NCI-H1048 (cell line): ENCODE results near the gene KRT7.
"Not testable (repeated sequence)": the region's sequence is repeated elsewhere in the genome, so short reads cannot be mapped to it uniquely, and the experiment has no call there.

Experiments used
- DNase-seq: peaks from one replicate; lab custom pipeline; 2025; lab: John Stamatoyannopoulos, UW

The KRT7 gene

DNA sequence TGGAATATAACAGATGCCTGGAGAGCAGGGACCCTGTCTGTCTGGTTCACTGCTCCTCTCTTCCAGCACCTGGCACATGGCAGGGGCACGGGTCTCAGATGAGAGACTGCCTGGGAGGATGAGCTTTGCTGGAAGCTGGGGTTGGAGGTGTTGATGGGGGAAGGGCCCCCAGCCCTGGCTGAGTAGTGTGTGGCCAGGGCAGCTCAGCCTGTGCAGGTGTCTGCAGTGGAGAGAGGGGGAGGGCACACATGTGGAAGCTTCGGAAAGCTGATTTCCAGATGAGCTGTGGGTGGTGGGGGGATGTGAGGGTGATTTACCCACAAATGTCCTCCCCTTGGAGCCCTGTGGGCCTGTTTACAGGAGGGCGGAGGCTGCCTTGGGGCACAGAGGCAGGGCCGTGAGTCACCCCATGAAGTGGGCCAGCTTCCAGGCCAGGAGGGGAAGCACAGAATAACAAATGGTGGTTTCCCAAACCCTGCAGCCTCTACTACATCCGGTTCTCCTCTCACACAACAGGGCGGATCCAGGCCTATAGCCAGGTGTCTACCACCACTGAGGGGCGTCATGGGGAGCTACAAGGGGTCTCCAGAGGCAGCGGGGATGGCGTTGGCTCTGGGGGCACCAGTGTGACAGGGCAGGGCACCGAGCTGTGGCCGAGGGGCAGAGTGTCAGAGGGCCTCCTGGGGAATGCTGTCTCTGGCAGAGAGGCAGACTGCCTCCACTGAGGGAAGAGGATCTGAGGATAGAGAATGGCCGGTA lies 11.0 kb downstream of the KRT7 start:
- DNase-seq: no peak

DNA sequence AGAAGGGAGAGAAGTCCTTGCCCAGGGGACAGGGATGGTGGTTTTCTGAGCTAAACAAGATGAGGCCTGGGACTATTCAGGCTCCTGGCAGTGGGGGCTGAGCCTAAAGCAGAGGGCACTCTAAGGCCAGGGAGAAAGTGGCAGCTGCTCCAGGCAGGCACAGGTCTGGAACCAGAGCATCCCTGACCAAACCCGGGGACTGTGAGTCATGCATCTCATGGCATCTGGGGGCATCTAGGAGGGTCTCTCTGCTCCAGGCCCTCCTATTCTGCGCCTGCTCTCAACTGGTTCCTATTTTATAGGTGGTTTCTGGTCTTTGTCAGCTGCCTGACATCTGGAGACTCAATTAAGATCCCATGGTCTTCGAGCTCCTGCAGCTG lies 11.6 kb downstream of the KRT7 start:
- no peak for DNase-seq

DNA sequence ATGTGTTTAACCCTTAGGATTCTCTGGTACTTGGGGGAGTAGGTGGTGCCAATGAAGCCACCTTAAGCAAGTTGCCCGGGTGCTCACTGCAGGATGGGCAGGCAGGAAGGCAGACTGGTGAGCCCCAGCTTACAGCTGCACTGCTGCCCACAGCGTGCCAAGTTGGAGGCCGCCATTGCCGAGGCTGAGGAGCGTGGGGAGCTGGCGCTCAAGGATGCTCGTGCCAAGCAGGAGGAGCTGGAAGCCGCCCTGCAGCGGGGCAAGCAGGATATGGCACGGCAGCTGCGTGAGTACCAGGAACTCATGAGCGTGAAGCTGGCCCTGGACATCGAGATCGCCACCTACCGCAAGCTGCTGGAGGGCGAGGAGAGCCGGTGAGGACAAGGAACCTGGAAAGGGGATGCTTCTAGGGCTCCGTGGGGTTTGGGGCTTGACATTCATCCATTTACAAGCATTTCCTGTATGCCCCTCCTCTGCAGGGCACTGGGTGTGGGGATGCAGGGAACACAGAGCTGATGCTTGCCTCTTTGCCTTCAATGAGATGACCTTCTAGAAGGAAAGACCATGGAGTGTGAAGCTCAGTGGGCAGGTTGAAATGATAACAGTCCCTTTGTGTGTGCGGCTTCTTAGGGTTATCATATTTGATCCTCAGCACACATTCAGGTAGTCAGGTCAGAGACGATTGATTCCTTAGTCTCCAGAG lies 12.4 kb downstream of the KRT7 start:
- DNase-seq: no peak

DNA sequence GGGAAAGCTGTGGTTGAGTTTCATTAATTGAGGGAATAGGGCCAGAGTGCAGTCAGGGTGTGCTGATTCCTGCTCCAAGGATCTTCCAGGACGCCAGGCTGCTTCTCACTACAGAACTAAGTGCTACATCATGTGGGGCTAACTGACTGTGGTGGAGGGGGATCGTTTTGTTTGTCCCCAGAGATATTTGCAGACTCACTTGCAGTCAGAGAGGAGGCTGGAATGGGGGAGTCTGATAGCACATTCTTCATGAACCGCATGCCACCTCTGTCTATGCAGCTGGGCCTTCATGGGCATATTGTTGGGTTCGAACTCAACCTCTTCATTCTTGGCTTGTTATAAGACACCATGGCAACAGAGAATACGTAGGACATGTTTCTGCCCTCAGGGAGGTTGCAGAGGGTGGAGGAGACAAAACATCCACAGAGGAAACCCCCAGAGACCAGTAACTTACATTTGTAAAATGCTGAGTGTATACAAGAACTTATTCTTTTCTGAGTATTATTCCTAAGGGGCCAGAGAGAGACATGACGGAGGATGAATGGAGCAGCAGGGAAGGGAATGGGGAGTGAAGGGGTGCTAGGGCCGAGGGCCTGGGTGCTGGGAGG lies 13.0 kb downstream of the KRT7 start:
- DNase-seq: no peak

DNA sequence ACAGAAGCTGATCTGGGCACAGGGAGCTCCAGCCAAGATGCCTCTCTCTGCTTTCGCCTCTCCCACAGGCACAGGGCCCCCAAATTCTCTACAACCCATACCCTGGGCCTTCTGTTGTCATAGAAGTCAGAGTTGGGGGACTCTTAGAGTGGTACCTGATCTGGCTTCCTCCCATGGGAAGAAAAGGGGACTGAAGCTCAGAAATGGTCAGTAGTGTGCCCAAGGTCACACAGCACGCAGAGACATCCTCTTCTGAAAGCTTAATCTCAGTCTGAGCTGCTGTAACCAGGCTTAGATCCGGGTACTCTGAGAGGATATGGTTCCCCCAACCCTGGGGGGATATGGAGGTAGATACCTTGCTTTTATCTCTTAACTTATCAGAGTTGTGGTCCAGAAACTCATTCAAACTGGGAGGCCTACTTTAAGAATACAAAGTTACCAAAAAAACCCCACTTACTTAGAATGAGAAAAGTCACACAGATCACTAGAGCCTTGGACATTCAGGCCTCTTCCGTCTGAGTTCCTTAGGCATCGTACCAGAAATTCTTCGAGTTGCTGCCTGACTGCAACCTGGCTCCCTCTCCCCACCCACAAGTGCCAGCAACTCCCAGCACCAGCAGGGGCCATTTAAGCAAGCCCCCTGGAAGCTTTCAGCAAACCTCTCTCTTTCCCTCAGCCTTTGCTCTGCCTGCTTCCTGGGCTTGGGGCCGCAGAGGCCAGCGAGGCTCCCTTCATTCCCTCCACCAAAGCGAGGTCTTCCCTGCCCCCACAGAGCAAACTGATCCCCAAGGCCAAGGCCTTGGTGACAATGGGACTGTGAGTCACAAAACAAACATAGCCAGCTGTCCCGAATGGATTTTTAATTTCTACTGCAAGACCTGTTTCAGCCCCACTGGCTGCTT lies 13.9 kb downstream of the KRT7 start:
- DNase-seq: no peak

DNA sequence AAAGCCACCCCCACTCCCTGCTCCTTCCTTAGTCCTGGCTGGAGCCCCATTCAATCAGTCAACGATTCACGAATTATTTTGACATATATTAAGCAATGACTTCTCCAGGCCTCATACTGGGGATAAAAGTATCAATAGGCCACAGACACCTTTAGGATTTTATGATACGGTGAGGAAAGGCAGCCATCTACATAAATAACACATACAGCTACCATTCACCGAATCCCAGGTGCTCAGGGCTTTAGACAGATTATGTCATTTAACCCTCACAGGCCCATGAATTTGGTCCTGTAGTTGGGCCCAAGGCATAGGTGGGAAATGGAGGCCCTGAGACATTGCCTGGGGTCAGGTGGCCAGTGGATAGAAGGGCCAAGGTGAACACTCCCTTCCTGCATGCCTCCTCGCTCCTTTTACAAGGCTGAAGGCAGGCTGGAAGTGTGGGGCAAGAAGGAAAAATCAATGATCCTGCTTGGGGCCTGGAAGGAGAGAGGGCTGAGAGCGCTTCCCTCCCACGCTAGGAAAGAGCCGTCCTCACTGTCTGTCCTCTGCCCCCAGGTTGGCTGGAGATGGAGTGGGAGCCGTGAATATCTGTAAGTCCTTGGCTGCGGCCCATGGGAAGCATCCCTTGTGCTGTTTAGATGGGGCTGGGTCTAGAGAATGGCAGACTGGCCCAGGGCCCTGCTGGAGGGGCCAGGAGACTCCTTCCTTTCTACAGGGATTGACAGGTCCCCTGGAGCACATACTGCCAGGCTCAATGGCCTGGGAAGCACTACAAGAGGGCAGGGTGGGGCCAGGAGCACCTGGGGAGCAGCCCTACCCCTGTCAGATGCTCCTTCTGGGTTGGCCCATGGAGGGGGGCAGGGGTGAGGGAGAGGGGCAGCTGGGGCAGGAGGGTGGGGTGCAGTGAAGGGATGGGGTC lies 14.8 kb downstream of the KRT7 start:
- DNase-seq: no peak

DNA sequence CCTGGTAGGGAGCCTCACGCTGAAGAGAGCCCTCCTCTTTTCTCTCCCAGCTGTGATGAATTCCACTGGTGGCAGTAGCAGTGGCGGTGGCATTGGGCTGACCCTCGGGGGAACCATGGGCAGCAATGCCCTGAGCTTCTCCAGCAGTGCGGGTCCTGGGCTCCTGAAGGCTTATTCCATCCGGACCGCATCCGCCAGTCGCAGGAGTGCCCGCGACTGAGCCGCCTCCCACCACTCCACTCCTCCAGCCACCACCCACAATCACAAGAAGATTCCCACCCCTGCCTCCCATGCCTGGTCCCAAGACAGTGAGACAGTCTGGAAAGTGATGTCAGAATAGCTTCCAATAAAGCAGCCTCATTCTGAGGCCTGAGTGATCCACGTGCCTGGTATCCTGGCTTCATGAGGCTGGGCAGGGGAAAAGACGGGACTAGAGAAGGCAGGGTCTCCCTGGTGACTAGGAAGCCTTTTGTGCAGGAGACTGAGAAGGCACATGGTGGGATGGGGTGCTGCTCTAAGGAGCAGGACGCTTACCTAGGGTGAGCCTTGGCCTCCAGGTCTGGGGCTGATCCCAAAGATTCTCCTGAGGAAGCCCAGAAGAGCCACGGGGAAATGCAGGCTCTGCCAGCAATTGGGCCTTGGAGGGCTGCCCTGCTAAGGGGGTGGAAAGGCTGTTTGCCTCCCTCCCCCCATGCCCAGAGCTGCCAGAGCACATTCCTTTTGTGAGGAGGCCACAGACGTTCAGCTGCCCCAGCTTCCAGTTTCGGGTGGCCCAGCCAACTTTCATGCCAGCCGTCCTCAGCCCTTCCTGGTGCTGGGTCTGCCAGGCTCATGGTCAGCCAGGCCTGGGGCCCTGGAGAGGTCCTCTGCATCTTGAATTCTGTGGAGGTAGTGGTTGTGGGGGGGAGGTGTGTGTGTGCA lies 15.8 kb downstream of the KRT7 start:
- DNase-seq: no peak

DNA sequence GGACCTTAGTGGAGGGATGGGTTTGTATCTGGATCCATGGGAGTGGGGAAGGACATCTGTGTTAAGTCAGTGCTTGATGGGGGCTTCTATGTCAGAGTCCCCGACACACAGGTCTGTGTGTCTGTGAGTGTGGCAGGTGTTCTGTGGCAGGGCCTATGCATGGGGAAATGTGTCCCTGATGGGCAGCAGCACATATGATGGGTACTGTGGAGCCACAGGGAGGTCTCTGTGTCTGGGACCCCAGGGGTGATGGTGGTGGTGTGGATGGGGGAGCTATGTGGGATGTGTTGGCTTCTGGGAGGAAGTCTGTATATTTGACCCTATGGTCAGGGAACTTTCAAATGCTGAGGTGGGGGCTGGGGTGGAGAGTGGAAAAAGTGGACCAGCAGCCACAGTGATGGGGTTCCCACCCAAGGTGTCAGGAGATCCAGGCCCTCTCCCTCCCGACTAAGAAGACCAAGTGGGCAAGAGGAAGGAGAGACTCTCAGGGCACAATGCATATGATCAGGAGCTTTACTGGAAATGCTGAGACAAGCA lies 16.5 kb downstream of the KRT7 start:
- DNase-seq: no peak

DNA sequence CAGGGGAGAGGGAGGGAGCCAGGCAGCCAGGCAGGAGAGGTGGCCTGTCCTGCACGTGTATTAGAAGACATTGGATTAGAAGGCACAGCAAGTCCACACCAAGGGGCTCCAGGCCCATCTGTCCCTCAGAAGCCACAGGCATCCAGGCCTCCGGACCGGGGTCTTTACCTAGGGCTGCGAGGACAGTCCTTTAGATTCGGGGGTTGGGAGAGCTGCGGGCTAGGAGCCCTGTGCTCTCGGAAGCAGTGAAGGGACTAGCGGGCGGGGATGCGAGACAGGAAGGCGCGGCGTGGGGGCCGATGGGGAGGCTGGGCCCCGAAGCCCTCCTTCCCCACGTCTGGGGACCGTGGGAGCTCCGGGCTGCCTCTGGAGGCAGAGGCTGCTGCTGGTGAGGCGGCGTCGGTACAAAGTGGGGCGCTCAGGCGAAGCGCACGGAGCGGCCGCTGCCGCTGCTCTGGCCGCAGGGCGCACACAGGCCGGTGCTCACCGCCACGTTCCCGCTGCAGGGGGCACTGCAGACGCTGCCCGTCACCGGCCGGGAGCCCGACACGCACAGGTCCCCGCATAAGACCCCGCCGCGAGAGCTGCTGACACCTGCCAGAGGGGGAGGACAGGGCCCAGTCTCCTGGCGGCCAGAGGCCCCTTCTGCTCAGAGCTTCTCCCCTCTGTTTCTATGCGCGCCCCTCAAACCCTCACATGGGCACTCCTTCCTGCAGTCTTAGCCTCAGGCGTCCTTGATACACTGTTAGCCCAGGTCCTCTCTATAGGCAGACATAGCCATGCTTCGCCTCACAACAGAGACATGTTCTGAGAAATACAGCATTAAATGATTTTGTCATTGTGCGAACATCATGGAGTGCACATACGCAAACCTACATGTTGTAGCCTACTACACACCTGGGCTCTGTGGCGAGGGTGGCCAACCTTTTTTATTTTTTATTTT lies 17.3 kb downstream of the KRT7 start:
- DNase-seq: no peak

DNA sequence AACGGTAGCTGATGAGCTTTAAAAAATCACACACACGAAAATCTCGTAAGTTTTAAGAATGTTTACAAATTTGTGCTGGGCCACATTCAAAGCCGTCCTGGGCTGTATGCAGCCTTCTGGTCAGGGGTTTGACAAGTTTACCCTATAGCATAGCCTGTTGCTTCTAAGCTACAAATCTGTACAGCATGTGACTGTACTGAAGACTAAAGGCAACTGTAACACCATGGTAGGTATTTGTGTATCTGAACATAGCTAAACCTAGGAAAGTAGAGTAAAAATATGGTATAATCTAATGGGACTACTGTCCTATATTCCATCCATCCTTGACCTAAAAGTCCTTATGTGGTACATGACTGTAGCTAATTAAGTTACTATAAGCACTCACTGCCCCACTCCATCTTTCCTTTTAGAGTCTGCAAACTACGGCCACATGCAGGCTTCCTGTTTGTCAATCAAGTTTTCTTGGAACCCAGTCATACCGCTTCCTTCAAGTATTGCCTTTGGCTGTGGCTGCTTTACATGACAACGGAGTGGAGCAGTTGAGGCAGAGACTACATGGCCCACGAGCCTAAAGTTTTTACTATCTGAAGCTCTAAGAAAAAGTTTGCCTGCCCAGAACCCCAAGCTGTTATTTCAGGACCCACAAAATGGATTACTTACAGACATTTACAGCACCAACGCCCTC lies 18.5 kb downstream of the KRT7 start:
- no peak for DNase-seq

DNA sequence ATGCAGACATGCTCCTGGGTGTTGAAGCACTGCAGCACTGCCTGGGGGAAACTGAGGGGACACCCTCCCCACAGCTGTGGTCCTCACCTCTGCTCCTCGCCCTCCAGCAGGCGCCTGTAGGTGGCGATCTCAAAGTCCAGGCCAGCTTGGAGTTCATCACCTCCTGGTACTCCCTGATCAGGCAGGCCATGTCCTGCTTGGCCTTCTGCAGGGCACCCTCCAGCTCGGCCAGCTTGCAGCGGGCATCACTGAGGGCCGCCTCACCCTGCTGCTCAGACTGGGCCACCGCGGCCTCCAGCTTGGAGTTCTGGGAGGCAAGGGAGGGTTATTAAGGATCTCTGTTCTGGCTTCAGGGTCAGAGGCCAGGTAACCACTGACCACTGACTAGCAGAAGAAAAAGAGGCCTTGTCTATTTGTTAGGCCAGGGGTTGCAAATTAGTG lies 19.2 kb downstream of the KRT7 start:
- DNase-seq: not testable (repeated sequence)

DNA sequence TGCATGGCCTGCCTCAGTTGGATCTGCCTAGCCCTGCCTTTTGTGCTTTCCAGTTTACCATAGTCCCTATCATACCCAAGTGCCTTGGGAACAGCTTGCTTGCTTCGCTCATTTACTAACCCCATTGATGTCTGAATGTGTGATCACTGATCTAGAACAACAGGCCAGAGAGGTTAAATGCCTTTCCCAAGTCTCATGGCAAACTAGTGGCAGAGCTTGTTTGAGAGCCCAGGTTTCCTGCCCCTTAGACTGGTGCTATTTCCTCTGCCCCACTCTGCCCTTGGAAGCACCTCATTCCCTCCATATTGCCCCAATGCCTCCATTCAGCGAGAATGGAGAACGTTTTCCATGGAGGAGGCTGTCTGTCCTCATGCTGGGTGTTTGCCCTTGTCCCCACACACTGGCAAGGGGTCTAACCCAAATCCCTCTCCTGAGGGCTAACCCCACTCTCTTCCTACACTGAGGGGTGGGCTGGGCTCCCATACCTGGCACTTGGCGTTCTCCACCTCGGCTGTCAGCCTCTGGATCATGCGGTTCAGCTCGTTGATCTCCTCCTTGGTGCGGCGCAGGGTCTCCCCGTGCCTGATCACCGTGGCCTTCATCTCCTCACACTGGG lies 19.8 kb downstream of the KRT7 start:
- DNase-seq: no peak

DNA sequence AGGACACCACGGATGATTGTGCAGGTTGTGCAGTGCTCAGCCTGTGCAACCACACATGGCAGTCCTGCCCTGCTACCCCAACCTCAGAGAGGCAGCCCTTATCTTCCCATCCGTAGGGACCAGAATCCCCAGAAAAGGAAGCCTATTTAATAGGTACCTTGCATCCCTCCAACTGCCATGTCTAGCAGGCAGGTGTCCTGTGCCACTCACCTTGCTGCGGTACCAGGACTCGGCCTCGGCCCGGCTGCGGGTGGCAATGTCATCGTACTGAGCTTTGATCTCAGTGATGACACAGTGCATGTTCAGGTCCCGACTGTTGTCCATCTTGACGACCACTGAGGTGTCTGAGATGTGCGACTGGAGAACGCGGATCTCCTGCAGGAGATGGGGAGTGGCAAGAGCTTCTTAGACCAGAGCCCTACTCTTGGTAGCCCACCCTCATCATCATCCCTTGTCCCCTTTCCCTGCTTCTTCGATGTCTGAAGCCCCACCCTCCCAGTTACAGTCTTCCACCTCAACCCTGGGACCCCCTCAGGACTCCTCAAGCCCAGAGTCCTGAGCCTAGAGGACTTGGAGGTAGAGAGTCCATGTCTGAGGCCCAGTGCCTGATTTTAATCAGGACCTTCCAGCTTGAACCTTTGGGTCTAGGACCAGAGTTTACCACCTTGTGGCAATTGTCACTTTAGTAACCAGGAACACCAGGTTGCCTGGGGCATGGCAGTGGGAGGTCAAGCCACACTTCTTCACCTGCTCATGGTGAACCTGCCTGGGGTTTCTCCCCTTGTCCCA lies 20.5 kb downstream of the KRT7 start:
- DNase-seq: no peak

DNA sequence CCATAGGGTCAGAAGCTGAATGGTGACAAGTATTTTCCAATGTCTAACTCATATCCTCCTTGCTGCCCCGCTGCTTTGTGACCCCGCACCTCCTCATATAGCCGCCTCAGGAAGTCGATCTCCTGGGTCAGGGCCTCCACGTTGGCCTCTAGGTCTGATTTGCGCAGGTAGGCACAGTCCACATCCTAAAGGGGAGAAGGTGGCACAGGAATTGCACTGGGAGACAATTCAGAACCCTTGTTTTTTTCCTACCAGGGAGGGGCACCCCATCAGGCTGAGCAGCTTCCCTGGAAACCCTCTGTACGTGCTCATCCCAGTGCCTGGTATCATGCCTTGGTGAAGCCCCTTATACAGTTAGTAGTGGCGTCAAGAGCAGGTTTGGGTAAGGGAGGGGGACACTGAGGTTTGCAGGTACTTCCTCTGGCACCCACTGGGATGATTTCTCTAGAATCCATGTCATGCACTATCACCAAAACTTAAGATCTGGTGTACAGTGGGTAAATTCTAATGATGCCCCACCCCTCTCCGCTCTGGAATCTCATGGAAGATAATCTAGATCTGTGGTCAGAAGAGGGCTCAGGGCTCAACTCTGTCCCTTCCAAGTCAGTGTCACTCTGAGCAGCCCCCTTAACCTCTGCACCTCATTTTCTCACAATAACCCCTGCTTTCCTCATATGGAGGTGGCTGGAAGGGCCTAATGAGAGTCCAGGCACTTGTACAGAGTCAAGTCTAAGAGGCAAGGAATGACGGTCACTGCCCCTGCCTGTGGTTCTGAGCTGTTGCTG lies 21.3 kb downstream of the KRT7 start:
- DNase-seq: no peak

DNA sequence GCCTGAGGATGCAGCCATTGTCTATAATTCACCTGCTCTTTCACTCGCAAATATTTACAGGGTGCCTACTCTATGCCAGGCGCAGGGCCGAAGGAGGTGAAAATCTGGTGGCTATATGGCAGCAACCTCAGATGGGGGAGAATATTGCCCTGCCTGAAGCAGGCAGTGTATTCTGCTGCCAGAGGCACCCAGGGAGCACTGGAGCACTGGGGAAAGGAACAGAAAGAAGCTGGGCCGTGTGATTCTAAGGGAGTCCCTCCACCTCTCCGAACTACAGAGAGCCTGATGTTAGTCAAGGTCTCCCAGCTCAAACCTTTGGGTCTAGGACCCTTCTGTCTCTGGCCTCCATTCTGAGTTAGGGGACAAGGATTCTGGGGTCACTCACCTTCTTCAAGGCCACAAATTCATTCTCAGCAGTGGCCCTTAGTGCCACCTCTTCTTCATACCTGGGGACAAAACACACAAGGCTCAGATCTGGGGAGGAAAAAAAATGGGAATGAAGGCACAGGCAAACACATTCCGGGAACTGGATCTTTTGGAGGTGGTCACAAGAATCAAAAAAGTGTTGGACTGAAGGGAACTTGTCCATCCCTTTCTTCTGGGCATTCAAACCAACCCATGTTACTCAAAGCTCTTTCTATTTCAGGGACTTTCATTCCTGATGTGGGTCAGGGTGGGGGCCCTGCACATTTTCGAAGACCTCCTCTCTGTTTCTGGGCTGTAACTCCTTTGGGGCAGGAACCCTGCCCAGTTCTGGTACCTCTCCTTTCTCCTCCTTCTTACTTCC lies 22.1 kb downstream of the KRT7 start:
- DNase-seq: no peak
